Measurements from ENCODE around the gene RARS2. TPM values are rescaled to one million over a fixed set of nuclear protein-coding genes. Genes with fewer than 3 reads are reported as not detected.

RARS2 gene
- total and polyA plus RNA-seq, 2 donors = 24.8 to 65.7 TPM

DNA sequence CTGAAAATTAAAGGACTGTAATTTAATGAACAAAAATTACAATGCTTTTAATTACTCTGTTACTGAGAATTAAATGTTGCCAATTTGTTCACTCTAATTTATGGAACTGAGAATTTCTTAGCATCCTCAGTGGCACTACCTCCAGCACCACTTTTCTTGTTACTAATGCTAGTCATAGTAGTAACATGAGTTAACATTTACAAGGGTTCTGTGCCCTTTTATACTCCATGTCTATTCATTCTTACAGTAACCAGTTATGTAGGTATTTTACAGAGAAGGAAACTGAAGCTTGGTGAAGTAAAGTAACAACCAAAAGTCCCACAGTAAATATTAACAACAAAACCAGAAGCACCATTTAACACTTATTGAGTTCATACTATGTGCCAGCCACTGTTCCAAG, 34.3 kb downstream of the RARS2 start:
- Histone ChIP-seq H3K4me3 (ENCODE audit: low read depth, low read length) (no peak overlapping the region), H3K36me3 (ENCODE audit: insufficient read depth) (no peaks in the 10 kb centered on the region), H3K4me1 (ENCODE audit: insufficient read depth) (no peaks in the 10 kb centered on the region), H3K27ac (ENCODE audit: low read depth) (no peak overlapping the region)
- no peak for DNase-seq (ENCODE audit: extremely low spot score)

DNA sequence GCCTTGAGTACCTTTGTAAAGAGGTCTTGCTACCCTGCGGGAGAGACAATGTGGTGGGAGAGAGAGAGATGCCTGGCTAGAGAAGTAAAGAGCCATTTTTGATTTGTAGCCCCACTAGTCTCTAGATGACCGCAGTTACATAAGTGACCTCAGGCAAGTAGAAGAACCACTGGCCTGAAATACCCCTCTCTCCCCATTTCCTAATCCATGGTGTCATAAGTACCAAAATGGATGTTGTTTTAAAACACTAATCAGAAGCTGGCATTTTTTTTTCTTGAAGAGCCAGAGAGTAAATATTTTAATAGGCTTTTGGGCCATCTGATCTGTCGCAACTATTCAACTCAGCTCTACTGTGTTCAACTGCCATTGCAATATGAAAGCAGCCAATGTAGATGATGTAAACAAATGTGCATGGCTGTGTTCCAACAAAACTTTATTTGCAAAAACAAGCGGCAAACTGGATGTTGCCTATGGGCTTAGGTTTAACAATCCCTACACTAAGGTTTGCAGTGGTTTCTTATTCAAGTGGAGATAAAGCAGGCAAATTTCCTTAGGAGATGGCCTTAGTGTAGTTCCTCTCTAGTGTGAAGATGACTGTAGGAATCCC, 36.5 kb downstream of the RARS2 start:
- DNase-seq (ENCODE audit: extremely low spot score) = no peak
- H3K4me1 ChIP-seq (ENCODE audit: insufficient read depth) = no peaks in the 10 kb centered on the region
- 90% methylated on average over 4 of the region's 4 CpGs for WGBS
- no peaks in the 10 kb centered on the region for H3K36me3 ChIP-seq (ENCODE audit: insufficient read depth)
- H3K4me3 ChIP-seq (ENCODE audit: low read depth, low read length) = no peak overlapping the region
- no peak overlapping the region for H3K27ac ChIP-seq (ENCODE audit: low read depth)

DNA sequence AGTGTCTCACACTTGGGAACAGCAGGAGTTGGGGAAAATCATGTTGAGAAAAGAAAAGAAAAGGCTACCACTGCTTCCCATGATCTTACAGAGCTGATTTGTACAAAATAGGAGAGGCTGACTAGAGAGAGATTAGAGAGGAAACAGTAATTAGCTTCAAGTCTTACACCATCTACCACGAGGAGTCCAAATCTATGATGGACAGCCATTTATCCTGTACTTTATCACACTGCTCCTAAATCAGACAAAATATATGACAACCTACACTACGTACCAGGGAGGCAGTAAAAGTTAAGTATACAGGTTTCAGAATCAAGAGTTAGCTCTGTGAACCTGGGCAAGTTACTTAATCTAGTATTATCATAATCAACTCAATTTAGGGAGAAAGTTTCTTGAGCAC, 38.0 kb downstream of the RARS2 start:
- H3K4me1 ChIP-seq (ENCODE audit: insufficient read depth) = no peaks in the 10 kb centered on the region
- WGBS = 82% methylated on average over 2 of the region's 2 CpGs
- no peaks in the 10 kb centered on the region for H3K36me3 ChIP-seq (ENCODE audit: insufficient read depth)

DNA sequence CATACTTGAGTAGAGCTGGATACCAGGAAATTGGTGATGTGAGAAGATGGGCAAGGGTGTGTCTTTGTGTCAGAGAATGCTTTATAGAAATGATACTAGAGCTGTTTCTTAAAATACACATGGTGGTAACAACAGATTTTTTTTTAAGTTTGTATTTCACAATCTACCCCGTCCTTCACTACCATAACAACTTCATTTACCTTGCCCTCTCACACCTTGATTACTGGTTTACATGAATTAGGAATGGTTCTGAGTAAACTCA, 45.4 kb downstream of the RARS2 start:
- Histone ChIP-seq H3K27ac (ENCODE audit: low read depth) (no peak overlapping the region), H3K4me1 (ENCODE audit: insufficient read depth) (no peaks in the 10 kb centered on the region), H3K36me3 (ENCODE audit: insufficient read depth) (peaks cover 4% of the 10 kb centered on the region), H3K4me3 (ENCODE audit: low read depth, low read length) (no peak overlapping the region)
- 93% methylated on average over 1 of the region's 1 CpG for WGBS
- DNase-seq (ENCODE audit: extremely low spot score) = no peak

More for the DNA sequence above, 38.0 kb downstream of the RARS2 start:
- H3K27ac ChIP-seq (ENCODE audit: low read depth) = no peak overlapping the region
- DNase-seq (ENCODE audit: extremely low spot score) = no peak
- no peak overlapping the region for H3K4me3 ChIP-seq (ENCODE audit: low read depth, low read length)

DNA sequence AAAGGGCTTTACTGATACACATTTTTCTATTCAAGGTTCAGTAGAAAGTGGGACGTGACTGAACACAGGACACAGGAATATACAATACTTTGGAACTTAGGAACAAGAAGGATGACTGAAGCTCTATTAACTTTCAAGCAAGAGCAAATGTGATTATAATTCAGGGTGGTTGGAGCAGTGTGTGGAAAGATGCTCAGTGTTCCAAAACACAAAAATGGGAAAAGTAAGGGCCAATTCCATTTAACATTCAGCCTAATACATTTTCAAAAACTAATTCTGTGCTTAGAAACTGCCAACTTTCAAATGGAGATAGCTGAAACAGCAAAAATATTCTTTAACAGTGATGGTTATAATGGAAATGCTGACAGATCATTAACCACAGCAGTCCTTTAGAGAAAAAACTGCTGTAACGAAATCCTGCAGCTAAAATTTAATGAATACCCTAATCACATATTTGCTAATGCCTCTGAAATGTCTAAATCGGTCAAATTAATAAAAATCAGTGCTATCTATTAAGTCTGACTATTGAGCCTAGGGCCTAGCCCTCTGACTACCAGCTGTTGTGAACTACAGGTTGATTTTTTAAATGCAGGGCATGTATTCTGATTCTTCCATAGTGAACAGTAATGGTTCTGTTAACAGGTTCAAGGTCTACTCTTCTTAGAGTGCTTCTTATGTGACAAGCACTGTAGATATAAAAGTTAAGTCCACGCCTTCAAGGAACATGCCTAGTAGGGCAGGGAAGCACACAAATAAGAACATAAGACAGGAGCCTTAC, 45.9 kb downstream of the RARS2 start:
- WGBS = 93% methylated on average over 4 of the region's 4 CpGs
- Histone ChIP-seq H3K4me3 (ENCODE audit: low read depth, low read length) (no peak overlapping the region), H3K27ac (ENCODE audit: low read depth) (no peak overlapping the region), H3K36me3 (ENCODE audit: insufficient read depth) (peaks cover 4% of the 10 kb centered on the region), H3K4me1 (ENCODE audit: insufficient read depth) (no peaks in the 10 kb centered on the region)
- DNase-seq (ENCODE audit: extremely low spot score) = no peak

DNA sequence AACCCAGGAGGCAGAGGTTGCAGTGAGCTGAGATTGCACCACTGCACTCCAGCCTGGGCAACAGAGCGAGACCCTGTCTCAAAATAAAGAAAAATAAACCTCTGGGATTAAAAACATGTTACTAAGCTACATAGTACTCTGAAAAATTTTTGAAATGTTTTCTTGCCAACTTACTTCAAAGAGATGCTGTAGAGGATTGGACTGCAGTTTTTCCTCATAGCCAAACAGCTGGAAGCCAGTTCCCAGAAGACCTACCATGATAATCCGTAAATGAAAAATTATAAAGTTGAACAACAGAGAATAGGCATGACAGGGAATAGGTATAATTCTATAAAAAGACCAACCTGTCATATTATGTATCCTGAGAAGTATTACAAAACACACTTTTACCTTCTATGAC, 48.0 kb downstream of the RARS2 start:
- 73% methylated on average over 2 of the region's 2 CpGs for WGBS
- Histone ChIP-seq H3K36me3 (ENCODE audit: insufficient read depth) (peaks cover 6% of the 10 kb centered on the region), H3K27ac (ENCODE audit: low read depth) (no peak overlapping the region), H3K4me3 (ENCODE audit: low read depth, low read length) (no peak overlapping the region), H3K4me1 (ENCODE audit: insufficient read depth) (no peaks in the 10 kb centered on the region)
- no peak for DNase-seq (ENCODE audit: extremely low spot score)

DNA sequence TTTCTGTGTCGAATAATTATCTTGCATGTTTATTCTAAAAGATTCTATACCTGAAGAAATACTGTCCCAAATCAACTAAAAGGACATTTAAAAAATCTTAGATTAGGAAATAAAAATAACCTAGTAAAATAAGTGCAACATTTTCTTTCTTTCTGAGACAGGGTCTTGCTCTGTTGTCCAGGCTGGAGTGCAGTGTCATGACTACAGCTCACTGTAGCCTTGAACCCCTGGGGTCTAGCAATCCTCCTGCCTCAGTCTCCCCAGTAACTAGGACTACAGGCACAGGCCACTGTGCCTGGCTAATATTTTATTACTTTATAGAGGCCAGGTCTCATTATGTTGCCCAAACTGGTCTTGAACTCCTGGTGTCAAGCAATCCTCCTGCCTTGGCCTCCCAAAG, 48.7 kb downstream of the RARS2 start:
- no peak for DNase-seq (ENCODE audit: extremely low spot score)
- 92% methylated on average over 1 of the region's 1 CpG for WGBS
- Histone ChIP-seq H3K4me1 (ENCODE audit: insufficient read depth) (no peaks in the 10 kb centered on the region), H3K4me3 (ENCODE audit: low read depth, low read length) (no peak overlapping the region), H3K36me3 (ENCODE audit: insufficient read depth) (peaks cover 6% of the 10 kb centered on the region), H3K27ac (ENCODE audit: low read depth) (no peak overlapping the region)

DNA sequence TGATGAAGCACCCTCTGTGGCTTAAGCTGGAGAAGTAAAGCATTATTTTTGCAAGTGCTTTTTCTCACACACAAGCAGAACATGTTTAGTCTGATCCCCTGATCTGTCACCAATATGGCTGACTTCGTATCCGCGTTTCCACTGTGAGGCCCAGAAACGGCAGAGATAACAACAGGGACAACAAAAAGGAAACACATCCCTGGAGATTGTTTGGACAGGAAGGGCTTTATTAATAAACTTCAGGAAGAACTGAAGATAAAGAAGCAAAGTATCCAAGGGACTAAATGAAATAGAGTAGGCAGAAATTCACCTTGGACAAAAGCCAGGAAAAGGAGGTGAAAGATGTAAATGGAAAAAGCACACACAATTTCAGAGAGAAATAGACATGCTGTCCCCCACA, 49.2 kb downstream of the RARS2 start:
- H3K36me3 ChIP-seq (ENCODE audit: insufficient read depth) = peaks cover 6% of the 10 kb centered on the region
- no peak for DNase-seq (ENCODE audit: extremely low spot score)
- H3K4me1 ChIP-seq (ENCODE audit: insufficient read depth) = no peaks in the 10 kb centered on the region
- H3K4me3 ChIP-seq (ENCODE audit: low read depth, low read length) = no peak overlapping the region
- no peak overlapping the region for H3K27ac ChIP-seq (ENCODE audit: low read depth)
- WGBS = 38% methylated on average over 4 of the region's 4 CpGs

DNA sequence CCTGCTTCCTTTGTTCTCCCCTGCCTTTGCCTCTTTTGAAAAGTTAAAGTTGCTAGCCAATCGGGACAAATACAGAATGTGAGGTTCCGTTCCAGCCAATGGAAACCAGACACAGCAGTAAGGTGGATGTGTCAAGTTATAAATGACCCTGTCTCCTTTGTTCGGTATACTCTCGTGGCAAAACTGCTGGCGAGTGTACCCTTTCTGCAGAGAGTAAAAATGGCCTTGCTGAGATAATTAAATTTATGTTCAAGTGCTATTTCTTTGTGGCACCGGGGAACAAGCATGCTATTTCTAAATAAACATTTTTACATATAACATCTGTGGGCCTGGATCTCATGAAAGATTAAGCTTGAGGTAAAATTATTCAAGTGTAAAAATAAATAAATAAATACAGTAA, 50.2 kb downstream of the RARS2 start:
- no peak for DNase-seq (ENCODE audit: extremely low spot score)
- Histone ChIP-seq H3K36me3 (ENCODE audit: insufficient read depth) (peaks cover 6% of the 10 kb centered on the region), H3K27ac (ENCODE audit: low read depth) (no peak overlapping the region), H3K4me3 (ENCODE audit: low read depth, low read length) (no peak overlapping the region), H3K4me1 (ENCODE audit: insufficient read depth) (no peaks in the 10 kb centered on the region)
- 94% methylated on average over 6 of the region's 6 CpGs for WGBS

DNA sequence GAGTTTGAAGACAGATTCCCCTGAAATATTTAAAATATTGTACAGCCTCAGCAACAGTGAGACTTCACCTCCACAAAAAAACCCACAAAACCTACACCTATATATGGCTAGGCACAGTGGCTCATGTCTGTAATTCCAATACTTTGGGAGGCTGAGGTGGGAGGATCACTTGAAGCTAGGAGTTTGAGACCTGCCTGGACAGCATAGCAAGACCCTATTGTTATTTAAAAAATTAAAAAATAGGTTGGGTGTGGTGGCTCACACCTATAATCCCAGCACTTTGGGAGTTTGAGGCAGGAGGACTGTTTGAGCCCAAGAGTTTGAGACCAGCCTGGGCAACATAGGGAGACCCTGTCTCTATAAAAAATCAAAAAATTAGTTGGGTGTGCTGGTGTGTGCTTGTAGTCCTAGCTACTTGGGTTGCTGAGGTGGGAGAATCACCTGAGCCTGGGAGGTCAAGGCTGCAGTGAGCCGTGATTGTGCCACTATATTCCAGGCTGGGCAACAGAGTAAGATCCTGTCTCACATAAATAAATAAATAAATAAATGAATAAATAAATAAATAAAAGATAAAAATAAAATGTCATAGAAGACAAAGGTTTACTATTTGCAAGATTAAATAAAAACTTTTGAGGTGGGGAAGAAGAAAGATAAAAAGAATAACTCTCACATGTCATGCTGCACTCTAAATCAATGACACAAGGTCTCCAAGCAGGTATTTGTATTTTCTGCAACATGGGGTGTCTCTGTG, 51.1 kb downstream of the RARS2 start:
- no peak overlapping the region for H3K27ac ChIP-seq (ENCODE audit: low read depth)
- no peak for DNase-seq (ENCODE audit: extremely low spot score)
- H3K36me3 ChIP-seq (ENCODE audit: insufficient read depth) = peaks cover 5% of the 10 kb centered on the region
- WGBS = 98% methylated on average over 1 of the region's 1 CpG
- no peak overlapping the region for H3K4me3 ChIP-seq (ENCODE audit: low read depth, low read length)
- H3K4me1 ChIP-seq (ENCODE audit: insufficient read depth) = no peaks in the 10 kb centered on the region

DNA sequence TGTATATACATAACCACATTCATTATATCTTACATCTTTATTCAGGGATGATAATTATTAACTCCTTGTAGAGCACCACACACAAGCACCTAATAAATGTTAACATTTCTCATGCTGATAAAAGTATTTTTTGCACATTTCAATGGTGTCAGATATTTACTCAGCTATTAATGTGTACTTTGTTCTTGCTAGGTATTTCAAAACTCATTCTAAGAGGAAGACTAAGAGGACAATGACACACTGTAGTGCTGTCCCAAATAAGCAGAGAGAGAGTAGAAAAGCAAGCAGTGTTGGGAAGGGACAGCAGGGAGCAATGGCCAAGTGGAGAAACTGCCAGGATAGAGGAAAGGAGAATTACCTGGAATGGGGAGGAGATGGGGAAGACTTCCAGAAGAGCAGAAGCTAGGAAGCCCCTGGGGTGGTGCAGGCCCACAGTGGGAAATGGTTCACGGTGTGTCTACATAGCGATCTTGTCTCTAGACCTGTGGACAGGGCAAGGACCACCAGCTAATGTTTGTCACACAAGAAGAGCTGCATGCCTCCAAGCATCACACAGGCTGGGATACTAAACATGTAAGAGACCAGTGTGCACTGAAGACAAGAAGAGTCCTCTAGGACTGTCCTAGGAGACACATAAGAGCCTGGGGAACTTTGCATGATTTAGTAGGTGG, 55.3 kb downstream of the RARS2 start:
- Histone ChIP-seq H3K36me3 (ENCODE audit: insufficient read depth) (peaks cover 2% of the 10 kb centered on the region), H3K27ac (ENCODE audit: low read depth) (no peak overlapping the region), H3K4me1 (ENCODE audit: insufficient read depth) (no peaks in the 10 kb centered on the region), H3K4me3 (ENCODE audit: low read depth, low read length) (no peak overlapping the region)
- WGBS = 96% methylated on average over 2 of the region's 2 CpGs
- DNase-seq (ENCODE audit: extremely low spot score) = no peak

DNA sequence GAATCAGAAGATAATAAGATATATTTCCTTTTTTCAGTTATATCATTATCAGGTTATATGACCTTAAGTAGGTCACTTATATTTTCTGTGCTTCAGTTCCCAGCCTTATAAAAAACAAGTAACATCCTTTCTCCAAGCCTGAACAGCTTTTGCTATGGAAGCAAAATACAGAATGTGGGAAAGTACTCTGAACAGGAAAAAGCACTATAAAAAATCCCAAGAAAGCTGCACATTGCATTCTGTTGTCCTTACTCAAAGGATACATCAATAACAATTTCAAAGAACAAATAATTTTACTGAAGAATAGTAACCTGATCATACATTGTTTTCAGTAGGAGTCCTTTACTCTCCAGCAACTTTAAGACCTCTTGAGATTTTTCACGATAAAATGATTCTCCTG, 60.6 kb downstream of the RARS2 start:
- no peaks in the 10 kb centered on the region for H3K4me1 ChIP-seq (ENCODE audit: insufficient read depth)
- WGBS = 96% methylated on average over 1 of the region's 1 CpG
- DNase-seq (ENCODE audit: extremely low spot score) = no peak
- peaks cover 2% of the 10 kb centered on the region for H3K36me3 ChIP-seq (ENCODE audit: insufficient read depth)
- H3K27ac ChIP-seq (ENCODE audit: low read depth) = no peak overlapping the region
- no peak overlapping the region for H3K4me3 ChIP-seq (ENCODE audit: low read depth, low read length)

DNA sequence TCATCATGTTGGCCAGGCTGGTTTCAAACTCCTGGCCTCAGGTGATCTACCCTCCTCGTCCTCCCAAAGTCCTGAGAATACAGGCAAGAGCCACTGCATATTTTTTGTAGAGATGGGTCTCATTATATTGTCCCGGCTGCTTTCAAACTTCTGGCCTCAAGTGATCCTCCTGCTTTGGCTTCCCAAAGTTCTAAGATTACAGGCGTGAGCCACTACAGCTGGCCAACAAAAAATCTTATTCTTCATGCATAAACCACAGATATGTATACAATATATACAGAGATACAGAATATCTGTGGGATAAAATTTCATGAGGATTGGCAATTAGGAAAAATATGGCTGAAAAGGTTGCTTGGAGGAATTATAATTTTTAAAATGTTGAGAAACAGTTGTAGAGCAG, 67.1 kb downstream of the RARS2 start:
- peaks cover 6% of the 10 kb centered on the region for H3K36me3 ChIP-seq (ENCODE audit: insufficient read depth)
- H3K27ac ChIP-seq (ENCODE audit: low read depth) = no peak overlapping the region
- no peak for DNase-seq (ENCODE audit: extremely low spot score)
- H3K4me3 ChIP-seq (ENCODE audit: low read depth, low read length) = no peak overlapping the region
- no peaks in the 10 kb centered on the region for H3K4me1 ChIP-seq (ENCODE audit: insufficient read depth)
- WGBS = 78% methylated on average over 3 of the region's 3 CpGs

DNA sequence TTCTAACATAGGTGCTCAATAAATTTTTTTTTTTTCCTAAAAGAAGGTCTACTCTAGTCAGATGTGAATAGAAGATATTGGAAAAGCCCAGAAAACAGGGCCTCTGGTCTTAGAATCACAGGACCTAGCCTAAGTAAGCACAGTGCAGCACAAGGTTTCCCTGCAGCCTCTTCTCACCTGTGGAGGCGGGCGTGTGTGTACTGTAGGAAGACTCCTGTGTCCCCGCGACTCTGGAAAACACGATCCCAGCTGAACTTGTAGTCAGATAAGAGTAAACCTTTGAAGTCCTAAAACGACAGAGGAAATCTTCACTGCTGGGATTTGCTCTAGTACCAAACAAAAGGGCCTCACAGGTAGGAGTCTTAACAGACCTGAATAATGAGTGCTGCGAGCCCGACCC, 71.3 kb downstream of the RARS2 start:
- H3K27ac ChIP-seq (ENCODE audit: low read depth) = no peak overlapping the region
- H3K36me3 ChIP-seq (ENCODE audit: insufficient read depth) = peaks cover 4% of the 10 kb centered on the region
- H3K4me3 ChIP-seq (ENCODE audit: low read depth, low read length) = no peak overlapping the region
- no peak for DNase-seq (ENCODE audit: extremely low spot score)
- WGBS = 94% methylated on average over 8 of the region's 8 CpGs
- no peaks in the 10 kb centered on the region for H3K4me1 ChIP-seq (ENCODE audit: insufficient read depth)

All from urinary bladder (tissue), 4 donors.